ENCODE data around the gene SNRNP70.

The SNRNP70 gene

DNA sequence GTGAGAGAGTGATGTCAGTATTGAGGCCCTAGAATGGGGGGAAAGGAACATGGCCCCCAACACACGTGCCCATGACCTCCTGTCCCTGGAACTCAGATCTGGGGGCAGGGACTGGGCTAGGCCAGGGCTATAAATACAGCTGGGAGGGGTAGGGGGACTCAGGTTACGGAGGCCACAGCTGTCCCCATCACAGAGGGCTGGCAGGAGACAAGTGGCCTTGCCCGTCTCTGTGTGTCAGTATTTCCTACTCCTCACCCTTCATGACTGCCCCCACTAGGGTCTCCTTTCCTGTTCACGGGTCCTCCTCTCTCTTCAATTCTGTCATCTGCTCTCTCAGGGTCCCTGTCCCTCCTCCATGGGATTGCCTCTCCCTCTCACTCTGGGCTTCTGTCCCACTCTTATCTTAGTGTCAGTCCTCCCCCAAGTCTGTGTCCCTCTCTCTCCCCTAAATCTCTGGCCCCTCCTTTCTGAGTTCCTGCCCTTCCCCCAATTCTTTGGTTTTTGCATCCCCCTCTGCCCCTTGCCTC lies 70.6 kb downstream of the SNRNP70 start:
- TF ChIP-seq TCF12 (IDR thresholded peaks at IDR 0.05; ENCODE audit: low read depth) = no peak
- no peak for TF ChIP-seq NFIC (IDR thresholded peaks at IDR 0.05)
- TF ChIP-seq REST (IDR thresholded peaks at IDR 0.05; ENCODE audit: low read depth) = no peak
- TF ChIP-seq EP300 (IDR thresholded peaks at IDR 0.05; ENCODE audit: borderline replicate concordance) = no peak
- TF ChIP-seq RAD21 (IDR thresholded peaks at IDR 0.05; ENCODE audit: low read depth) = no peak
- no peak for TF ChIP-seq TEAD4 (IDR thresholded peaks at IDR 0.05)
- no peak for TF ChIP-seq EGR1 (IDR thresholded peaks at IDR 0.05)
- TF ChIP-seq ZBTB7A (IDR thresholded peaks at IDR 0.05; ENCODE audit: low read depth) = no peak
- TF ChIP-seq, protein P1, sequence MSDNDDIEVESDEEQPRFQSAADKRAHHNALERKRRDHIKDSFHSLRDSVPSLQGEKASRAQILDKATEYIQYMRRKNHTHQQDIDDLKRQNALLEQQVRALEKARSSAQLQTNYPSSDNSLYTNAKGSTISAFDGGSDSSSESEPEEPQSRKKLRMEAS (IDR thresholded peaks at IDR 0.05) = no peak
- TF ChIP-seq CREB1 (IDR thresholded peaks at IDR 0.05; ENCODE audit: low read depth) = no peak
- TF ChIP-seq FOXM1 (IDR thresholded peaks at IDR 0.05; ENCODE audit: borderline replicate concordance, low read depth) = no peak
- no peak for TF ChIP-seq TAF1 (IDR thresholded peaks at IDR 0.05; ENCODE audit: low read depth)
- TF ChIP-seq CEBPB (IDR thresholded peaks at IDR 0.05) = no peak
- TF ChIP-seq YY1 (IDR thresholded peaks at IDR 0.05; ENCODE audit: low read depth) = no peak
- TF ChIP-seq, protein P2, sequence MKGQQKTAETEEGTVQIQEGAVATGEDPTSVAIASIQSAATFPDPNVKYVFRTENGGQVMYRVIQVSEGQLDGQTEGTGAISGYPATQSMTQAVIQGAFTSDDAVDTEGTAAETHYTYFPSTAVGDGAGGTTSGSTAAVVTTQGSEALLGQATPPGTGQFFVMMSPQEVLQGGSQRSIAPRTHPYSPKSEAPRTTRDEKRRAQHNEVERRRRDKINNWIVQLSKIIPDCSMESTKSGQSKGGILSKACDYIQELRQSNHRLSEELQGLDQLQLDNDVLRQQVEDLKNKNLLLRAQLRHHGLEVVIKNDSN (IDR thresholded peaks at IDR 0.05) = no peak

DNA sequence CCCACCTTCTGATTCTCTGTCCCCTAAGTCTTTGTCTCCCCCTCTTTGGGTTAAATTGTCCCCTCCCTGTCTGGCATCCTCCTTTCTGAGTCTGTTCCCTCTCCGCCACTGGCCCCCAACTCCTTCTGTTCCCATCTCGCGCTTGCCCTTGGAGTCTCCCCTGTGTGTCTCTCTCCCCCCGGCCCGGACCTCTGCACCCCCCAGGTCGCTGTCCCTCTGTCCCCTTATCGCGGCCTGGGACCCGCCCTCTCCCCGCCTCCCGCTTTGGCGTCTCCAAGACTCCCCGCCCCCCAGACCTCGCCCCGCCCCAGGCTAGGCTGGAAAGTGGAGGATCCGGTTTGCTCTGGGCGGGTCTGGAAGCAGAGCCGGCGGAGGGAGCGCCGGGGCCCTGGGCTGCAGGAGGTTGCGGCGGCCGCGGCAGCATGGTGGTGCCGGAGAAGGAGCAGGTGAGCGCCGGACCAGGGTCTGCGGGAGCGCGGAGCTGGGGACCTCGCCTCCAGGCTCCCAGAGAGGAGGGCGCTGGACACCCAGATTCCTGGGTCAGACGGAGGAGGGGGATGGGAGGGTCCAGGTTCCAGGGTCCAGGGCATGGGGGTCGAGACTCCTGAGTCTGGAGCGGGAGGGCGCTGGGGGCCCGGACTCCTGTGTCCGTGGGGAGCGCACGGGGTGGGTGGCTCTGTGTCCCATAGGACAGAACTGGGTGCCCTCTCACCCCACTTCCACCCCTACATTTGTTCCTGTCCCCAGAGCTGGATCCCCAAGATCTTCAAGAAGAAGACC lies 72.4 kb downstream of the SNRNP70 start, which contains the start of gene TRPM4:
TSS of gene TRPM4 (plus strand) at position 348 of the 780 bp plus-strand sequence. CDS start at position 423, 75 bp downstream.
- TF ChIP-seq ZBTB7A (IDR thresholded peaks at IDR 0.05; ENCODE audit: low read depth) (peak; percentile 94), CREB1 (IDR thresholded peaks at IDR 0.05; ENCODE audit: low read depth) (no peak), TCF12 (IDR thresholded peaks at IDR 0.05; ENCODE audit: low read depth) (peak; percentile 56; the same call in 1 of the 2 replicates), TAF1 (IDR thresholded peaks at IDR 0.05; ENCODE audit: low read depth) (peak; percentile 82), EP300 (IDR thresholded peaks at IDR 0.05; ENCODE audit: borderline replicate concordance) (no peak), YY1 (IDR thresholded peaks at IDR 0.05; ENCODE audit: low read depth) (no peak; the same call in 1 of the 2 replicates), NFIC (IDR thresholded peaks at IDR 0.05) (no peak), REST (IDR thresholded peaks at IDR 0.05; ENCODE audit: low read depth) (no peak)
- TF ChIP-seq, protein P1 (IDR thresholded peaks at IDR 0.05) = peak; percentile 71

Measured in Ishikawa (cell line).